ENCODE measurements around the gene BPIFB3.

The BPIFB3 gene

DNA sequence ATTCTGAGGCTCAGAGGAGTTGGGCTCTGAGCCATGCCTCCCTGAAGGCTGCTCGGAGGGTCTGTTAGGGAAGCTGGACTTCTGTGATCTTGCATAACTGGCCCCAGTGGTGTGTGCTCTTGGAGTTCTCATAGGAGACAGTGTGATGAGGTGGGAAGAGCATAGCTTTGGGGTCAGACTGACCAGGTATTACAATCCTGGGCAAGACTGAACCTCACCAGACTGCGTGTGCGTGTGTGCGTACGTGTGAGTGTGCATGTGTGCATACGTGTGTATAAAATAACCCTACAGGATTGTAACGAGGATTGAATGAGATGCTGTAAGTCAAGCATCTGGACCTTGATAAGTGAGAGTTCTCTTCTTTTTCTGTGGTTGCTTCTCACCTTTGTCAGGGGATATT lies 36.2 kb upstream of the BPIFB3 start:
- TF ChIP-seq, protein P1, sequence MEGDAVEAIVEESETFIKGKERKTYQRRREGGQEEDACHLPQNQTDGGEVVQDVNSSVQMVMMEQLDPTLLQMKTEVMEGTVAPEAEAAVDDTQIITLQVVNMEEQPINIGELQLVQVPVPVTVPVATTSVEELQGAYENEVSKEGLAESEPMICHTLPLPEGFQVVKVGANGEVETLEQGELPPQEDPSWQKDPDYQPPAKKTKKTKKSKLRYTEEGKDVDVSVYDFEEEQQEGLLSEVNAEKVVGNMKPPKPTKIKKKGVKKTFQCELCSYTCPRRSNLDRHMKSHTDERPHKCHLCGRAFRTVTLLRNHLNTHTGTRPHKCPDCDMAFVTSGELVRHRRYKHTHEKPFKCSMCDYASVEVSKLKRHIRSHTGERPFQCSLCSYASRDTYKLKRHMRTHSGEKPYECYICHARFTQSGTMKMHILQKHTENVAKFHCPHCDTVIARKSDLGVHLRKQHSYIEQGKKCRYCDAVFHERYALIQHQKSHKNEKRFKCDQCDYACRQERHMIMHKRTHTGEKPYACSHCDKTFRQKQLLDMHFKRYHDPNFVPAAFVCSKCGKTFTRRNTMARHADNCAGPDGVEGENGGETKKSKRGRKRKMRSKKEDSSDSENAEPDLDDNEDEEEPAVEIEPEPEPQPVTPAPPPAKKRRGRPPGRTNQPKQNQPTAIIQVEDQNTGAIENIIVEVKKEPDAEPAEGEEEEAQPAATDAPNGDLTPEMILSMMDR (IDR thresholded peaks at IDR 0.05; ENCODE audit: borderline replicate concordance, insufficient read depth, low read depth, low read length) = no peak
- no peak overlapping the region for H3K4me3 ChIP-seq (ENCODE audit: low read depth, low read length)

DNA sequence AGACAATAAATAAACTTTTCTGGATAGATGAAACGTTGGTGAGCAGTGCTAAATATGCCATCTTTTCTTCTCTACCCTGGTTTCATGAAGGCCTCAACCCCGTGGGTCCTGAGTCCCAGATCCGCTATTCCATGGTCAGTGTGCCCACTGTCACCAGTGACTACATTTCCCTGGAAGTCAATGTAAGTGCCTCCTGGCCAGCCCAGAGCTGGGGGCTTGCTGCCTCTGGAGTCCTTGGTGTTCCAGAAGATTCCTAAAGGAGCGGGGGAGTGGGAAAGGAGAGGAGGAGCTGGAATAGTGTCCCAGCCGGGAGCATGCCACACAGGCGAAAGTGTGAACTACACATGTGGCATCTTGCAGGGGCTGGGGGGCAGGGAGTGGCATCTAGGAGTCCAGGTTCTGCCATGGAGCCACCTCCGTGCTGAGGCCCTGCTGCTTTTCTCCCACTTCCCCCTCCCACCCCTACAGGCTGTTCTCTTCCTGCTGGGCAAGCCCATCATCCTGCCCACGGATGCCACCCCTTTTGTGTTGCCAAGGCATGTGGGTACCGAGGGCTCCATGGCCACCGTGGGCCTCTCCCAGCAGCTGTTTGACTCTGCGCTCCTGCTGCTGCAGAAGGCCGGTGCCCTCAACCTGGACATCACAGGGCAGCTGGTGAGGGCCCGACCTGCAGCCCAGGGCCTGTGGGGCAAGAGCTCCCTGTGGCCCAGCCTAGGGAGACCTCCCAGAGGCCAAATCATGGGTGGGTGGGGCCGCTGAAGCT lies 35.4 kb upstream of the BPIFB3 start:
- TF ChIP-seq, protein P1 (IDR thresholded peaks at IDR 0.05; ENCODE audit: borderline replicate concordance, insufficient read depth, low read depth, low read length) = no peak
- H3K4me3 ChIP-seq (ENCODE audit: low read depth, low read length) = no peak overlapping the region

DNA sequence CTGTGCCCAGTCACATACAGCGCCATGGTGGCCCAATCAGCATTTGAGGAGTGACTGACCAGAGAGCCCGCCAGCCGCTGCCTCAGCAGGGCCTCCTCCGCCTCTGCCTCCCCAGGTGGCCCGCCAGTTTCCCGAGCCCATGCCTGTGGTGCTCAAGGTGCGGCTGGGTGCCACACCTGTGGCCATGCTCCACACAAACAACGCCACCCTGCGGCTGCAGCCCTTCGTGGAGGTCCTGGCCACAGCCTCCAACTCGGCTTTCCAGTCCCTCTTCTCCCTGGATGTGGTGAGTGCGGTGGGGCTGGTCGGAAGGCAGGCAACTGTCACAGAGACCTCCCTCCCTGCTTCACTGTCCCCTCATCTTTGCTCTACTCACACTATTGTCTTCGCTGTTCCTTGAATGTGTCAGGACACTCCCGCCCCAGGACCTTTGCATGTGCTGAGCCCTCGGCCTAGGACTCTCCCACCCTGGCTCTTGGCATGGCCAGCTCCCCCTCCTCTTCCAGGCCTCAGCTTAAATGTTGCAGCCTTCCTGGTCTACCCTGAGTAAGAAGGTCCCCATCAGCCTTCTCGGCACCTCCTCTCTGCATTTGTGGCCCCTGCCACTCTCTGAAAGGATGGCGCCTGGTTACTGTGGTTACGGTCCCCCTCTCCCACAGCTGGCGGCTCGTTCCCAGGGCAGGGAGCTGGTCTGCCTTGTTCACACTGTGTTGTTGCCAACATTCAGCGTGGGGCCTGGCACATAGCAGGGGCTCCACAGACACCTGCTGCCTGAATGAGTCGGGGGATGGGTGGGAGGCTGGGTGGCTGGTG lies 34.0 kb upstream of the BPIFB3 start:
- no peak overlapping the region for H3K4me3 ChIP-seq (ENCODE audit: low read depth, low read length)
- TF ChIP-seq, protein P1 (IDR thresholded peaks at IDR 0.05; ENCODE audit: borderline replicate concordance, insufficient read depth, low read depth, low read length) = no peak

DNA sequence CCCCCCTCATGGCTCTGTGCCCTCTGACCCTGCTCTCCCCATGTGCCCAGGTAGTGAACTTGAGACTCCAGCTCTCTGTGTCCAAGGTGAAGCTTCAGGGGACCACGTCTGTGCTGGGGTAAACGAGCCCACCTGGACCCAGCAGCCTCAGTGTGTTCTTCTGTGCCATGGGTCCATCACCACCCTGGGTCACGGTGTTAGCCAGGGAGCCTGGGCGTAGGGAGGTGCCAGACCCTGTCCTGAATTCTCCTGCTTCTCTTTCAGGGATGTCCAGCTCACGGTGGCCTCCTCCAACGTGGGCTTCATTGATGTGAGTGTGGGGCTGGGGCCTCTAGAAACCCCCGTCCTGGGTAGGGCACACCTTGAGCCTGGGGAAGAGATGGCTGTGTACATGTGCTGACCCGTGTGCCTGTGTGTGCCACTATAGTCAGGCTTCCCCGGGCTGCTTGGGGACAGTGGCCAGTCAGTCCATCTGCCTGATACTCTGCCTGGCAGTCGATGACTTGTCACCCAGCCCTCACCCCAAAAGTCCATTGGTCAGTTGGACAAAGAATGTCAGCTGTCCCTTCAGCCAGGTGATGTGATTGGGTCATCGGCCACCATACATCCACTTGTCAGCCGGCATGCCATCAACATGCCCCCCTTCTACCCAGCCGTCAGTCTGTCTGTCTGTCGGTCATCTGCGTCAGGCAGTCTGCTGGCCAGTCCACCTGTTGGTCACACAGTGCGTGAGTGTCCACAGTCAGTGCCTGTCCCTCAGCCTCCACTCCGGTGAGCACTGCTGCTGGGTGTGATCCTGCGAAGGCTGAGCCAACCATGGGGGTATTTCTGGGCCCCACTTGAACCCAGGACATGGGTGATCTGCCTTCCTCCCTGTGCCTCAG lies 33.2 kb upstream of the BPIFB3 start:
- TF ChIP-seq, protein P1 (IDR thresholded peaks at IDR 0.05; ENCODE audit: borderline replicate concordance, insufficient read depth, low read depth, low read length) = no peak
- H3K4me3 ChIP-seq (ENCODE audit: low read depth, low read length) = no peak overlapping the region

DNA sequence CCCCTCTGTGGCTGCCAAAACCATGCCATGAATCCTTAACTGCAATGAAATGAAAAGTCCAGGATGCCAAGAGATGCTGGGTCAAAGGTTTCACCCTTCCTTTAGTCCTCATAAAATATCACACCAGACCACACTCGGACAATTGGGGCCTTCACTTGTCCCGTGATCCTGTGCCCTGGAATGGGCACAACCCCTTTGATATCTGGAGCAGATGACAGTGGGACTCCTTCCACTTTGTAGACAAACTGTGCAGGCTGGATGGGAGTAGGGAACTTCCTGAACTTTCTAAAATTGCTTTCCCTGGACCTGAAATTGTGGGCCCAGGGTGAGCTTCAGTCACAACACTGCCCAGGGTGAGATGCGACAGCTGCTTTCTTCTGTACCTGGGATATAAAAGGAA lies 31.8 kb upstream of the BPIFB3 start:
- TF ChIP-seq, protein P1 (IDR thresholded peaks at IDR 0.05; ENCODE audit: borderline replicate concordance, insufficient read depth, low read depth, low read length) = no peak
- H3K4me3 ChIP-seq (ENCODE audit: low read depth, low read length) = no peak overlapping the region

DNA sequence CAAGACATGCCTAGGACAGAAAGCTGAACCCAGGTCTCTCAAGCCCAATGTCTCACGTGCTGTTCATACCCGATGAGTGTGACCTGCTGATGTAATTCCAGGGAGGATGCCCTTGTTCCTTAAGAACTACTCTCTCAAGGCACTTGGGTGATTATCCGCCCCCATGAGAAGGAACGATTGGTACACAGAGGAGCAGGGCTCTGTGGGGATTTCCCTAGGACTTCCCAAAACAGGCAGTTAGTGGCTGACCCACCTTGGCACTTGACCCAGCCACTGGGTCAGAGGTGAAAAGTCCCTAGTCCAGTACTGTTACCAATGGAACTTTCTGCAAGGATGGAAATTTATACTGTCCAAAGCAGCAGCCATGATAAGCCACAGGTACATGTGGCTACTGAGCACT lies 31.4 kb upstream of the BPIFB3 start:
- TF ChIP-seq, protein P1 (IDR thresholded peaks at IDR 0.05; ENCODE audit: borderline replicate concordance, insufficient read depth, low read depth, low read length) = no peak
- H3K4me3 ChIP-seq (ENCODE audit: low read depth, low read length) = no peak overlapping the region
